Measurements from ENCODE around the gene SENP1. TPM values are rescaled to one million over a fixed set of nuclear protein-coding genes. Genes with fewer than 3 reads are reported as not detected.

SENP1 gene
- total and polyA plus RNA-seq, 8 donors = 13.3 to 28.0 (median 24.6) TPM

DNA sequence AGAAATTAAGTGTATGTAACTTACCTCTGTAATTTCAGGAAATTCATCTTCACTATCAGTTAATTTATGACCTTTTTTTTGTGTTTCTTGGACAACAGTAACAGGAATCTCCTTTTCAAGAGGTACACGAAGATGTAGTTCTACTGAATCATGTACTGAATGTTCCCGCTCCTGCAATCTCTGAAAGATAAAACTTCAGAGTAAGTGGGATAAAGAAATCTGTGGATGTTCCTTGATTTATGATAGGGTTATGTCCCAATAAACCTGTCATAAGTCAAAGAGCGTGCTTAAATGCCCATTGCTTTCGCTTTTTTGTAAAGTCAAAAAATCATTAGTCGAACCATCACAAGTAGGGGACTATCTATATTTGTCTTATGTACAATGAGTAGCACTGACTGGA, 40.8 kb downstream of the SENP1 start:
- intact Hi-C loops (cut with DNase I) = no loop called here
- Histone ChIP-seq H3K4me1 (no peaks in the 10 kb centered on the region), H3K27me3 (no peaks in the 10 kb centered on the region), H3K27ac (no peak overlapping the region), H3K9me3 (no peaks in the 10 kb centered on the region), H3K36me3 (peaks cover 0 to 98% of the 10 kb centered on the region in 2 donors), H3K4me3 (no peak overlapping the region)
- TF ChIP-seq, protein P1, sequence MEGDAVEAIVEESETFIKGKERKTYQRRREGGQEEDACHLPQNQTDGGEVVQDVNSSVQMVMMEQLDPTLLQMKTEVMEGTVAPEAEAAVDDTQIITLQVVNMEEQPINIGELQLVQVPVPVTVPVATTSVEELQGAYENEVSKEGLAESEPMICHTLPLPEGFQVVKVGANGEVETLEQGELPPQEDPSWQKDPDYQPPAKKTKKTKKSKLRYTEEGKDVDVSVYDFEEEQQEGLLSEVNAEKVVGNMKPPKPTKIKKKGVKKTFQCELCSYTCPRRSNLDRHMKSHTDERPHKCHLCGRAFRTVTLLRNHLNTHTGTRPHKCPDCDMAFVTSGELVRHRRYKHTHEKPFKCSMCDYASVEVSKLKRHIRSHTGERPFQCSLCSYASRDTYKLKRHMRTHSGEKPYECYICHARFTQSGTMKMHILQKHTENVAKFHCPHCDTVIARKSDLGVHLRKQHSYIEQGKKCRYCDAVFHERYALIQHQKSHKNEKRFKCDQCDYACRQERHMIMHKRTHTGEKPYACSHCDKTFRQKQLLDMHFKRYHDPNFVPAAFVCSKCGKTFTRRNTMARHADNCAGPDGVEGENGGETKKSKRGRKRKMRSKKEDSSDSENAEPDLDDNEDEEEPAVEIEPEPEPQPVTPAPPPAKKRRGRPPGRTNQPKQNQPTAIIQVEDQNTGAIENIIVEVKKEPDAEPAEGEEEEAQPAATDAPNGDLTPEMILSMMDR (IDR thresholded peaks at IDR 0.05) = no peak
- ATAC-seq (no peak), DNase-seq (no peak)

DNA sequence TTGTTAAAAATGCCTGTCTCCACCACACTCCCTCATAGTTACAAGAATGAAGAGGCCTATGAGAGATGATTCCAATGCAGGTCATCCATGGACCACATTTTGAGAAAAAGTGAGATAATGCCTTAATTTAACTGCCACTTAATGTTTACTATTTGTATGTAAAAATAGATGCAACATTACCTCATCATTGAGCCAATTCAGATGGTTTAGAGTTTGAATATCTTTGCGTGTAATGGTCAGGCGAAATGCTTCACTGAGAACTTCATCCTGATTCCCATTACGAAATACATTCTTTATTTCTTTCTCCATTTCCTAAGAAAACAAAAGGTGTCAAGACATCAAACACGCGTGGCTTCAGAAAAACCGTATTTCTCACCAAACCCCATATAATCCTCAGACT, 42.3 kb downstream of the SENP1 start:
- DNase-seq = no peak
- no peak overlapping the region for H3K4me3 ChIP-seq
- peaks cover 0 to 6% of the 10 kb centered on the region in 2 donors for H3K9me3 ChIP-seq
- no peaks in the 10 kb centered on the region for H3K4me1 ChIP-seq
- TF ChIP-seq, protein P1 (IDR thresholded peaks at IDR 0.05) = no peak
- H3K36me3 ChIP-seq = peaks cover 0 to 98% of the 10 kb centered on the region in 2 donors
- no peaks in the 10 kb centered on the region for H3K27me3 ChIP-seq
- H3K27ac ChIP-seq = no peak overlapping the region
- no peak for ATAC-seq
- intact Hi-C loops (cut with DNase I) = no loop called here

DNA sequence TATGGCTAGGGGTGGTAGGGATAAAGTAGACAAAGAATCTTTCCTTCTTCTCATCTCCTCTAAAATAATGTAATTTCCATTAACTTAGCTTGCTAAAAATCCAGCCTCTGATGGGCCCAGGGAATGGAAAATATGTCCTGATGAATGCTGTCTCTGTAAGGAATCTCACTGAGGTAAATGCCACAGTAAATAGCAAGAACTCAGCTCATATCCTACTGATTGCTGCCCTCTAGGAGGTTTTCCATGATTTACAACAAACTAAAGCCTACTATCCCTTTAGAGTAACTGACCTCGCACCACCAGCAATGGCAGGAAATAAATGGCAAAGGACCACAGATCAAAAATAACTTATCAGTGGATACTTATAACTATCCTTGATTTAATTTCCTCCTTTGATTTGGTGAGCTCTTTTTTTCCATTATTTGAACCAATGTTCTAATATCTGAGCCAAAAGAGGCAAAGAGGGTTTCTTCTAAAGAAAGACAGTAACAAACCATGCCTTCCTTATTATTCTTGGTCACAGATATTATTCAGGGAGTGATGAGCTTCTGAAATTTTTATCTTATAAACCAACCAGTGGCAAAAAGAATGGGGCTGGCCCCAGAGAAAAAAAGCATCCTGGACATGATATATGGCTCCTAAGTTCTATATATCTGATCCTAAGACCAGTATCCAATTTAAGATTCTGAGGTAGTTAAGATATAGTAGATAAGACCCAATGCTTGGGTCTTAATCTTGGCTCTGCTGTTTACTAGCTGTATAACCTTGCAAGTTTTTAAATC, 43.8 kb downstream of the SENP1 start:
- Histone ChIP-seq H3K27me3 (no peaks in the 10 kb centered on the region), H3K4me1 (no peaks in the 10 kb centered on the region), H3K9me3 (peaks cover 0 to 6% of the 10 kb centered on the region in 2 donors), H3K4me3 (no peak overlapping the region), H3K27ac (no peak overlapping the region), H3K36me3 (peaks cover 0 to 90% of the 10 kb centered on the region in 2 donors)
- no peak for ATAC-seq
- DNase-seq = no peak
- TF ChIP-seq, protein P1 (IDR thresholded peaks at IDR 0.05) = no peak
- intact Hi-C loops (cut with DNase I) = no loop called here

DNA sequence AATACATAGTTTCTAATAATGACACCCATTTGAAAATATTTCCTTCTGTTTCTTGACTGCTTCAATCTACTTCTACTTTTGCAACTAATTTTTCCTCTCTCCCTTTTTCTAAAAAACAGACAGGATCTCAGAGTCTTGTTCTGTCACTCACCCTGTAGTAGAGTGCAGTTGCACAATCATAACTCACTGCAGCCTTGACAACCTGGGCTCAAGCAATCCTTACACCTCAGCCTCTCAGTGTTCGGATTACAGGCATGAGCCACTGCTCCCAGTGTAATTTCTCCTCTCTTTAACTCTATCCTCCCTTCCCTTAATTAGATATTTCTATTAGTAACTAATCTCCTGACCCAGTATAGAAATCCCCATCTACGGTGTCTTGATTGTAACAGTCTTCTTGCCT, 45.4 kb downstream of the SENP1 start:
- Histone ChIP-seq H3K27me3 (no peaks in the 10 kb centered on the region), H3K27ac (no peak overlapping the region), H3K36me3 (peaks cover 0 to 75% of the 10 kb centered on the region in 2 donors), H3K4me1 (no peaks in the 10 kb centered on the region), H3K9me3 (peaks cover 0 to 6% of the 10 kb centered on the region in 2 donors), H3K4me3 (no peak overlapping the region)
- ATAC-seq (no peak), DNase-seq (no peak)
- TF ChIP-seq, protein P1 (IDR thresholded peaks at IDR 0.05) = no peak
- intact Hi-C loops (cut with DNase I) = no loop called here

DNA sequence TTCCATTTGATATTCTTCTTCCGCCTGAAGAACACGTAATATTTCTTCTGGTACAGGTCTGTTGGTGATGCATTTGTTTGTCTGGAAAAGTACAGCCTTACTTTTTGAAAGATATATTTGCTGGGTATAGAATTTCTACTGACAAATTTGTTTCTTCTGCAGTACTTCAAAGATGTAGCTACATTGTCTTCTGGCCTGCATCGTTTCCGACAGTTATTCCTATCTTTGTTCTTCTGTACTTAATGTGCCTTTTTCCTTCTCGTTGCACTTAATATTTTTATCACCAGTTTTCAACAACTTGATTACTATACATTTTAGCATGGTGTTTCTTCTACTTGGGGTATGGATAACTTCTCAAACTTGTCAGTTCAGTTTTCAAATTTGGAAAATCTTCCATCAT, 47.1 kb downstream of the SENP1 start:
- Histone ChIP-seq H3K4me3 (no peak overlapping the region), H3K36me3 (peaks cover 0 to 66% of the 10 kb centered on the region in 2 donors), H3K4me1 (no peaks in the 10 kb centered on the region), H3K9me3 (peaks cover 0 to 6% of the 10 kb centered on the region in 2 donors), H3K27ac (no peak overlapping the region), H3K27me3 (no peaks in the 10 kb centered on the region)
- ATAC-seq = no peak
- intact Hi-C loops (cut with DNase I) = no loop called here
- TF ChIP-seq, protein P1 (IDR thresholded peaks at IDR 0.05) = no peak
- DNase-seq = no peak
